ENCODE measurements around the gene CUBN. TPM values are rescaled to one million over a fixed set of nuclear protein-coding genes. Genes with fewer than 3 reads are reported as not detected.

CUBN gene
- total and polyA plus RNA-seq, 2 of the 13 experiments (the other 11 are each of a cell fraction or from before 2014, with no cell fraction given): 0.27 to 0.32 TPM

DNA sequence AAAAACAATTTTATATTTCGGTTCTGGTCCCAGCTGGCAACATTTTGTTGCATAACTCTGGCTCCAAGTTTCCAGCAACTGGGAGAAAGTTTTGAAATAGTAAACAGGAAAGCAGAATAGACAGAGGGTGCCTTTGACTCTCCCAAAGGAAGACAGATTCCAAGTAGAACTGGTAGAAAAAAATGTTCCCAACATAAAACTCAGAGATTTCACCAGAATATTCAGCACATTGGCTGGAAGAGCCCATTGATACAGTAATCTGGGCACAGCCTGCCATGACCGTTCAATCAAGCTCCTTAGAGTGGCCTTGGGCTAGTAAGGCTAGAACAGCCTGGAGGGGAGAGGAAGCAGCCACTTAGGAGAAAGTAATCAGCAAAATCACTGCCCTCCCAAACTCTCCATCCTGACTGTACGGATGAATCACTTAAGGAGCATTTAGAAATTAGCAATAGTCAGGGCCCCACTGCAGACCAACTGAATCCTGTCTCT, 120.4 kb downstream of the CUBN start:
- BruUV-seq (replicated peaks): no TSS peak
- no peak overlapping the region for H3K27ac ChIP-seq (ENCODE audit: extremely low read length, insufficient read depth, low read length)
- no peak overlapping the region for H3K4me3 ChIP-seq (replicated peaks in 1 of 3; ENCODE audit: insufficient read depth in 1 of 3, low read depth in 2 of 3, low read length in 3 of 3)
- POLR2A ChIA-PET: no interaction called here
- no peak overlapping the region for H3K4me2 ChIP-seq (ENCODE audit: low read depth, low read length)
- 0% methylated on average over 1 of the region's 3 CpGs for WGBS (ENCODE audit: low lambda C conversion rate)
- H3K27me3 ChIP-seq (ENCODE audit: control insufficient read depth in 1 of 2, insufficient read depth in 2 of 2, low read length in 2 of 2): no peaks in the 10 kb centered on the region
- H3K36me3 ChIP-seq (replicated peaks in 1 of 2; ENCODE audit: control insufficient read depth in 1 of 2, insufficient read depth in 2 of 2, low read length in 2 of 2): no peaks in the 10 kb centered on the region
- CTCF ChIA-PET (ENCODE audit: low intra/inter-chr PET ratio, low total read pairs): no interaction called here
- no peak overlapping the region for H3K9ac ChIP-seq (ENCODE audit: insufficient read depth, low read depth, low read length)
- H2AFZ ChIP-seq (ENCODE audit: low read length): no peak overlapping the region
- H3K9me3 ChIP-seq (ENCODE audit: low read length): peaks cover 4% of the 10 kb centered on the region; the same call in 1 of the 2 replicates
- no peak for DNase-seq (ENCODE audit: low spot score)
- in situ Hi-C loops (cut with HindIII; ENCODE audit: extremely low pct_ligation_motif_present, low pct_unique_long_range_greater_than_20kb): no loop called here
- no peak for TF ChIP-seq MEIS1 (CRISPR knock-in tag; IDR thresholded peaks at IDR 0.05; ENCODE audit: borderline replicate concordance)
- TF ChIP-seq ZNF609 (CRISPR knock-in tag; IDR thresholded peaks at IDR 0.05; ENCODE audit: borderline replicate concordance): no peak
- TF ChIP-seq ZNF790 (CRISPR knock-in tag; IDR thresholded peaks at IDR 0.05; ENCODE audit: borderline replicate concordance): no peak
- no peak for TF ChIP-seq TRIM24 (CRISPR knock-in tag; IDR thresholded peaks at IDR 0.05)
- no peak for TF ChIP-seq ZNF550 (CRISPR knock-in tag; IDR thresholded peaks at IDR 0.05; ENCODE audit: borderline replicate concordance)
- TF ChIP-seq, protein P1, sequence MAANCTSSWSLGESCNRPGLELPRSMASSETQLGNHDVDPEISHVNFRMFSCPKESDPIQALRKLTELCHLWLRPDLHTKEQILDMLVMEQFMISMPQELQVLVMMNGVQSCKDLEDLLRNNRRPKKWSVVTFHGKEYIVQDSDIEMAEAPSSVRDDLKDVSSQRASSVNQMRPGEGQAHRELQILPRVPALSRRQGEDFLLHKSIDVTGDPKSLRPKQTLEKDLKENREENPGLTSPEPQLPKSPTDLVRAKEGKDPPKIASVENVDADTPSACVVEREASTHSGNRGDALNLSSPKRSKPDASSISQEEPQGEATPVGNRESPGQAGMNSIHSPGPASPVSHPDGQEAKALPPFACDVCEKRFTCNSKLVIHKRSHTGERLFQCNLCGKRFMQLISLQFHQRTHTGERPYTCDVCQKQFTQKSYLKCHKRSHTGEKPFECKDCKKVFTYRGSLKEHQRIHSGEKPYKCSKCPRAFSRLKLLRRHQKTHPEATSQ (CRISPR knock-in tag; IDR thresholded peaks at IDR 0.05; ENCODE audit: borderline replicate concordance): no peak
- TF ChIP-seq ZNF788 (CRISPR knock-in tag; IDR thresholded peaks at IDR 0.05; ENCODE audit: borderline replicate concordance): no peak
- TF ChIP-seq PAF1 (CRISPR knock-in tag; IDR thresholded peaks at IDR 0.05): no peak
- no peak for TF ChIP-seq ZFP62 (CRISPR knock-in tag; IDR thresholded peaks at IDR 0.05)
- TF ChIP-seq, protein P2, sequence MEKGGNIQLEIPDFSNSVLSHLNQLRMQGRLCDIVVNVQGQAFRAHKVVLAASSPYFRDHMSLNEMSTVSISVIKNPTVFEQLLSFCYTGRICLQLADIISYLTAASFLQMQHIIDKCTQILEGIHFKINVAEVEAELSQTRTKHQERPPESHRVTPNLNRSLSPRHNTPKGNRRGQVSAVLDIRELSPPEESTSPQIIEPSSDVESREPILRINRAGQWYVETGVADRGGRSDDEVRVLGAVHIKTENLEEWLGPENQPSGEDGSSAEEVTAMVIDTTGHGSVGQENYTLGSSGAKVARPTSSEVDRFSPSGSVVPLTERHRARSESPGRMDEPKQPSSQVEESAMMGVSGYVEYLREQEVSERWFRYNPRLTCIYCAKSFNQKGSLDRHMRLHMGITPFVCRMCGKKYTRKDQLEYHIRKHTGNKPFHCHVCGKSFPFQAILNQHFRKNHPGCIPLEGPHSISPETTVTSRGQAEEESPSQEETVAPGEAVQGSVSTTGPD (CRISPR knock-in tag; IDR thresholded peaks at IDR 0.05): no peak
- TF ChIP-seq ZC3H4 (CRISPR knock-in tag; IDR thresholded peaks at IDR 0.05; ENCODE audit: borderline replicate concordance): no peak
- no peak for TF ChIP-seq ZNF543 (CRISPR knock-in tag; IDR thresholded peaks at IDR 0.05)
- TF ChIP-seq TCF7L2 (IDR thresholded peaks at IDR 0.05; ENCODE audit: low read depth, low read length): no peak
- no peaks in the 10 kb centered on the region for H4K20me1 ChIP-seq (ENCODE audit: insufficient read depth, low read length)
- ATAC-seq: no peak
- FAIRE-seq: no peak
- no peaks in the 10 kb centered on the region for H3K79me2 ChIP-seq (ENCODE audit: insufficient read depth, low read length)
- intact Hi-C loops (cut with micrococcal nuclease; ENCODE audit: unreplicated experiment): no loop called here
- no peaks in the 10 kb centered on the region for H3K4me1 ChIP-seq (ENCODE audit: insufficient read depth, low read length)
